ENCODE measurements around the gene PROM2.

The PROM2 gene

DNA sequence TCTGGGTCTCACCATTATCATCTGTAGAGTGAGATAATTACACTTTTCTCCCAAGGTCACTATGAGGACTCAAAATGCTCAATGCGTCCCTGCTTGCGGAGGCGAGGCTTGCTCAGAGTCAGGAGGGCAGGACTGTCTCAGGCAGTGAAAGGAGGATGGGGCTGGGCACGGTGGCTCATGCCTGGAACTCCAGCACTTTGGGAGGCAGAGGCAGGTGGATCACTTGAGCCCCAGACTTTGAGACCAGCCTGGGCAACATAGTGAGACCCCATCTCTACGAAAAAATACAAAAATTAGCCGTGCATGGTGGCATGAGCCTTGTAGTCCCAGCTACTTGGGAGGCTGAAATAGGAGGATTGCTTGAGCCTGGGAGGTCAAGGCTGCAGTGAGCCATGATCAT lies 21.1 kb downstream of the PROM2 start:
- no peak overlapping the region for H3K4me3 ChIP-seq
- peaks cover 0 to 3% (median 0%) of the 10 kb centered on the region in 4 donors for H3K4me1 ChIP-seq
- H3K27ac ChIP-seq: no peak overlapping the region
- intact Hi-C loops (cut with DNase I; ENCODE audit: low total_unique reads): no loop called here
- DNase-seq: no peak
- TF ChIP-seq, protein P1, sequence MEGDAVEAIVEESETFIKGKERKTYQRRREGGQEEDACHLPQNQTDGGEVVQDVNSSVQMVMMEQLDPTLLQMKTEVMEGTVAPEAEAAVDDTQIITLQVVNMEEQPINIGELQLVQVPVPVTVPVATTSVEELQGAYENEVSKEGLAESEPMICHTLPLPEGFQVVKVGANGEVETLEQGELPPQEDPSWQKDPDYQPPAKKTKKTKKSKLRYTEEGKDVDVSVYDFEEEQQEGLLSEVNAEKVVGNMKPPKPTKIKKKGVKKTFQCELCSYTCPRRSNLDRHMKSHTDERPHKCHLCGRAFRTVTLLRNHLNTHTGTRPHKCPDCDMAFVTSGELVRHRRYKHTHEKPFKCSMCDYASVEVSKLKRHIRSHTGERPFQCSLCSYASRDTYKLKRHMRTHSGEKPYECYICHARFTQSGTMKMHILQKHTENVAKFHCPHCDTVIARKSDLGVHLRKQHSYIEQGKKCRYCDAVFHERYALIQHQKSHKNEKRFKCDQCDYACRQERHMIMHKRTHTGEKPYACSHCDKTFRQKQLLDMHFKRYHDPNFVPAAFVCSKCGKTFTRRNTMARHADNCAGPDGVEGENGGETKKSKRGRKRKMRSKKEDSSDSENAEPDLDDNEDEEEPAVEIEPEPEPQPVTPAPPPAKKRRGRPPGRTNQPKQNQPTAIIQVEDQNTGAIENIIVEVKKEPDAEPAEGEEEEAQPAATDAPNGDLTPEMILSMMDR (IDR thresholded peaks at IDR 0.05): no peak
- H3K9me3 ChIP-seq: peaks cover 2 to 22% (median 9%) of the 10 kb centered on the region in 3 donors
- peaks cover 0 to 26% of the 10 kb centered on the region in 2 donors for H3K27me3 ChIP-seq
- H3K36me3 ChIP-seq: peaks cover 0 to 10% (median 5%) of the 10 kb centered on the region in 3 donors

DNA sequence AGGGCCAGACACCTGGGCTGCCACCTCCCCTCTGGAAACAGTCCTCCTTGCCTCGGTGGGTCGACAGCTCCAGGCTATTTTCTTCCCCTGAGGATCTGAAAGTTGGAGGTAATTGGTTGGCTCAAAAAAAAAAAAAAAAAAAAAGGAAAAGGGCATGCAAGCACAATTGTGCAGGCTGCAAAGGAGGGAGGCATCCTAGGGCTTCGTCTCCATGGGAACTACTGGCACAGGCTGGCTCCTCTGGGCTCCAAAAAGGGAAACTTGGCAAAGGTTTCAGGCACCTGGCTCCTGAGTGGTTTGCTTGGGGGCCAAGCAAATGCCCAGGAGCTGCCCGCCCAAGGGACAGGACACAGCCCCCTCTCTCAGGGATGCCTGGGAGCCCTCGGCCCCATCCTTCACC lies 21.8 kb downstream of the PROM2 start:
- Histone ChIP-seq H3K4me1 (peaks cover 0 to 3% (median 0%) of the 10 kb centered on the region in 4 donors), H3K27ac (no peak overlapping the region), H3K27me3 (peaks cover 0 to 32% of the 10 kb centered on the region in 2 donors), H3K36me3 (peaks cover 0 to 4% (median 0%) of the 10 kb centered on the region in 3 donors), H3K4me3 (no peak overlapping the region), H3K9me3 (peaks cover 0 to 16% (median 9%) of the 10 kb centered on the region in 3 donors)
- intact Hi-C loops (cut with DNase I; ENCODE audit: low total_unique reads): no loop called here
- no peak for DNase-seq
- TF ChIP-seq, protein P1 (IDR thresholded peaks at IDR 0.05): no peak

DNA sequence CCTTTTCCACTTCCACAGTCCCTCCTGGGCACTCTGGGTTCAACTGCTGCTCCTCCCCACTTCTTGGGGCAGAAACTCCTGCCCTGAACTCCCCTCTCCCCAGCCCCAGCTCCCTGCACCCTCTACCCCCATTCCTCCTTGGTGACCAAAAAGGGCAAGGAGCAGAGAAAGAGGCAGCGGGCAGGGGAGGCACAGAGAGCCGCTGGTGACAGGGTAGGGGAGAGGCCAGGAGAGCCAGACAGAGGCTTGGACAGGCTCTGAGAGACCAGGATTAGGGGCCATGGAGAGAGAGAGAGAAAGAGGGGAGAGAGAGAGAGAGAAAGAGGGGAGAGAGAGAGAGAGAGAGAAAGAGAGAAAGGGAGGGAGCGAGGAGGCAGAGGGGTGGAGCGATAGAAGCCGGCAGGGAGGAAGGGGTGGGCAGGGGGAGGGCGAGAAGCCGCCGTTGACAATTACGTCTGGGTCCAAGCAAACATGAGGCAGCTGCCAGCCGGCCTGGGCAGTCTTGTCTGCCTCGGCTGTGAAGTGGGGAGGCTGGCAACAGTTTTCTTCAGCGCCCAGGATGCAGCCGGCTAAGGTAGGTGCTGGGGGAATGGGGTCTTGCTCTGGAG lies 22.7 kb downstream of the PROM2 start, which contains the start of gene KCNIP3:
TSS of gene KCNIP3 (plus strand) at position 468 of the 608 bp plus-strand sequence. CDS start at position 560, 92 bp downstream.
- no peak for DNase-seq
- no peak within 1 kb of the TSS for H3K4me3 ChIP-seq
- no peak within 1 kb of the TSS for H3K27ac ChIP-seq
- H3K27me3 ChIP-seq: peaks cover 0 to 37% of the 10 kb centered on the region in 2 donors
- H3K9me3 ChIP-seq: peaks cover 0 to 9% (median 7%) of the 10 kb centered on the region in 3 donors
- H3K36me3 ChIP-seq: no peaks in the 10 kb centered on the region
- H3K4me1 ChIP-seq: peaks cover 0 to 3% (median 0%) of the 10 kb centered on the region in 4 donors
- intact Hi-C loops (cut with DNase I; ENCODE audit: low total_unique reads): no loop called here
- TF ChIP-seq, protein P1 (IDR thresholded peaks at IDR 0.05): no peak

DNA sequence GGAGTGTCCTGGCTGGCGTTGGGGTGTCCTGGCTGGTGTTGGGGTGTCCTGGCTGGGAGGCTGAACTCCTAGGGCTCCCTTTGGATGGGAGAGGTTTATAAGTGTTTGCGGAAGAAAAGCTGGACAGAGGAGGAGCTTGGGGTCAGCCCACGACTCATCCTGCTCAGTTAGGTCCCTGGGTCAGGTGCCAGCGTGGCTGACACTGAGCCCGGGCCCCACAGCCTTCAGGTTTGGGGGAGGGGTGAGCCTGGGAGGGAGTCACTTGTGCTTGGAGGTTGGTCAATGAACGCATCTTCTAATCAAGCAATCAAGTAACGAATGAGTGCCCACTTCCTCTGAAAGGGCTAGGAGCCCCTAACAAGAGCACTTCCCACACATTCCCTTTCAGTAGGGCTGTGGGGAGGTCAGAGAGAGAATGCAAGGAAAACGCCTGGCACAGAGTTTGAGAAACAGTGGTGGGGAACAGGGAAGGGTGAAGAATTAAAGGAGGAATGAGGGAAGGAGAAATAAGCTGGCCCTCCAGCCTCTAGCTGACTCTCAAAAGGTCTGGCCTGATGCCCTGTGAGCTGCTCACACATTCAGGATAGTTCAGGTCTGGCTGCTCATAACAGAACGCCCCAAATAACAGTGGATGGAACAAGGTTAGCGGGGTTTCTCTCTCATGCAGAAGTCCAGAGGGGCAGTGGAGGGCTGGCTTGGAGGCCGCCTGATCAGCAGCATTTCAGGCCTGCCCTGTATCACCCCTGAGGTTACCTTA lies 23.6 kb downstream of the PROM2 start:
- peaks cover 0 to under 1% (median 0%) of the 10 kb centered on the region in 3 donors for H3K9me3 ChIP-seq
- peaks cover 0 to 37% of the 10 kb centered on the region in 2 donors for H3K27me3 ChIP-seq
- no peak overlapping the region for H3K4me3 ChIP-seq
- H3K36me3 ChIP-seq: no peaks in the 10 kb centered on the region
- DNase-seq: no peak
- TF ChIP-seq, protein P1 (IDR thresholded peaks at IDR 0.05): no peak
- H3K27ac ChIP-seq: no peak overlapping the region
- intact Hi-C loops (cut with DNase I; ENCODE audit: low total_unique reads): no loop called here
- peaks cover 0 to 3% (median 0%) of the 10 kb centered on the region in 4 donors for H3K4me1 ChIP-seq

DNA sequence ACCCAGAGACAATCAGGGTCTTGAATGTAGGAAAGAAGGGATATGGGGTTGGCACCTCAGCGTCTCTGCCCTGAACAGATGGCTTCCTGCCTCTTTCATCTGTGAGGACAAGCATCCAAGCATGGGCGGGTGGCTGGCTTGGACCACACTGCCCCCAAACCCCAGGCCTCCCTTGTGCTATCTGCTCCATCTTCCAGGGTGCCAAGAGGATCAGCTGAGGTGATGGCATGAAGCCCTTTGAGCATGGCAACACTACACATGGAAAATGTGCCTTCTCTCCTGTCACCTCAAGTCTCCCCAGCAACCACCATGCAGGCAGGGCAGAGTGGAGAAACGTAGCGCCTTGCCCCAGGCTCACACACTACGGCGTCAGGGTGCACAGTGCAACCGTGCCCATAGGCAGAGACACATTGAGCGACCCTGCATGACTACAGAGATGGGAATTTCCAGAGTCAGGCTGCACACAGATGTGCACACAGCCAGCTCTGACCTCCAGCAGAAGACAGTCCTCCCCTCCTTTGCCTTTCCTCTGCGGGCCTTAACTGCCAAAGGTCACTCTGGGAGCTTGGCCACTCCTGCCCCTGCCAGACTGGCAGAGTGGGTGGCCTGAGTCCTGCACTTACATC lies 24.4 kb downstream of the PROM2 start:
- no peak overlapping the region for H3K4me3 ChIP-seq
- intact Hi-C loops (cut with DNase I; ENCODE audit: low total_unique reads): no loop called here
- H3K27me3 ChIP-seq: peaks cover 0 to 37% of the 10 kb centered on the region in 2 donors
- no peaks in the 10 kb centered on the region for H3K36me3 ChIP-seq
- H3K4me1 ChIP-seq: peaks cover 0 to 3% (median 0%) of the 10 kb centered on the region in 4 donors
- no peaks in the 10 kb centered on the region for H3K9me3 ChIP-seq
- no peak overlapping the region for H3K27ac ChIP-seq
- TF ChIP-seq, protein P1 (IDR thresholded peaks at IDR 0.05): no peak
- DNase-seq: no peak
